ENCODE results near the gene FTO.

The FTO gene

GRCh38 chr16:54199487-54200160, 495.7 kb downstream of the FTO start:
- DNase-seq, result no peak

- no peak for DNase-seq
Measured at GRCh38 chr16:54200161-54200534, 496.2 kb downstream of the FTO start.

GRCh38 chr16:54200720-54201119, 496.8 kb downstream of the FTO start:
- no peak for DNase-seq

GRCh38 chr16:54201200-54201599, 497.2 kb downstream of the FTO start:
- no peak for DNase-seq
